D721Med (cell line): ENCODE results near the gene TLCD3A.

ENCODE experiments used
- DNase-seq: peaks from one replicate; pipeline ENCODE4 v3.0.0; 2011; ENCODE audit warnings: low spot score; ENCODE audit not compliant: insufficient read length
- FAIRE-seq: peaks from 2 replicates; lab custom pipeline; 2011; peaks lifted over from hg19 to GRCh38; lab: Jason Lieb, UNC
- CTCF ChIP-seq: IDR thresholded peaks from 2 replicates; pipeline ENCODE4 v1.5.1; 2012; ENCODE audit warnings: mild to moderate bottlenecking, control low read depth; ENCODE audit not compliant: insufficient read depth; ENCODE audit errors: missing control alignments

The TLCD3A gene

DNA sequence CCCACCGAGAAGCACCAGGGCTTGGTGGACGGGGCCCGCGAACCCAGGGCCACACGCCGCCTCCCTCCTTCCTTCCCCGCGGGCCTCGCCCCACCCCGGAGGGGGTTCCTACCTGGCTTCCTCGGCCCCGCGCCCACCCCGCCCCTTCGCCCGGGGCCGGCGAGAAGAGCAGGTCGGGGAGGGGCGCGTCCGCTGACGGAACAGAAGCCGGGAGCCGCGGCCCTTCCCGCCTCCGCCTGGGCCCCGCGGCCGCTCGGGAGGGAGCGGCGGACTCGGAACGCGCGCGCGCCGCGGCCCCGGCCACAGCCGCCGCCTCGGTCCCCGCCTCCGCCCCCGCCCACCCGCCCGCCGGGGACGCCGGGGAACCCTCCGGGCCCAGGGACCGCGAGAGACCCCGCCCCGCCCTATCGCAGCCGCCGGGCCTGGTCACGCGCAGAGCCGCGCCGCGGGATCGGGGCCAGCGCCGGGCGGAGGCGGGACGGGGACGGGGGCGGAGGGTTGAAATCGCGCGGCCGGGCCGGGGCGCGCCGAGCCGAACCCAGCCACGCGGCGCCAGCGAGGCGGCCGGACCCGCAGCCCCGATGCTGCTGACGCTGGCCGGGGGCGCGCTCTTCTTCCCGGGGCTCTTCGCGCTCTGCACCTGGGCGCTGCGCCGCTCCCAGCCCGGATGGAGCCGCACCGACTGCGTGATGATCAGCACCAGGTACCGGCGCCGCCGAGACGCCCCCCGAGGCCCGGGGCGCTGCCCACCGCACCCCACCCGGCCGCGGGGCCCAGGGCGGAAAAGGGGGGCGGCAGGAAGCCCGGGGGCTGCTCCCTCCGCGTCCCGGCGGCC, at the start of gene TLCD3A:
Gene TLCD3A, plus strand, starts transcription at position 530 of the 835 bp plus-strand sequence. Its CDS starts 52 bp downstream, at position 582.
- DNase-seq (peak; percentile 80), FAIRE-seq (no peak)
- no peak for TF ChIP-seq CTCF

DNA sequence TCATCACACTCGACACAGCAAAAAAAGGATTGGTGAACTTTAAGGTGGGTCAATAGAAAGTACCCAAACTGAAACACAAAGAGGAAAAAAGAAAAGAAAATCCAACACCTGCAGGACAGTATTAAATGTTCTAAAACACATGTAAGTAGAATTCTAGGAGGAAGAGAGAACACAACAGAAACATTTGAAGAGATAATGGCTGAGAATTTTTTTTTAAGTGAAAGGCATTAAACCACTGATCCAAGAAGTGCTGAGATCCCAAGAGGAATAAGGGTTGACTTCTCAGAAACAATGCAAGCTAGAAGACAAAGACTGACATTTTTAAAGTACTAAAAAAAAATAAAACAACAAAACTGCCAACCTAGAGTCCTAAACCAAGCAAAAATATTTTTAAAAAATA, 49.4 kb upstream of the TLCD3A start:
- TF ChIP-seq CTCF = no peak
- DNase-seq (no peak), FAIRE-seq (no peak)

GRCh38 chr17:683499-684254, 48.7 kb upstream of the TLCD3A start:
- DNase-seq (no peak), FAIRE-seq (no peak)
- no peak for TF ChIP-seq CTCF

DNA sequence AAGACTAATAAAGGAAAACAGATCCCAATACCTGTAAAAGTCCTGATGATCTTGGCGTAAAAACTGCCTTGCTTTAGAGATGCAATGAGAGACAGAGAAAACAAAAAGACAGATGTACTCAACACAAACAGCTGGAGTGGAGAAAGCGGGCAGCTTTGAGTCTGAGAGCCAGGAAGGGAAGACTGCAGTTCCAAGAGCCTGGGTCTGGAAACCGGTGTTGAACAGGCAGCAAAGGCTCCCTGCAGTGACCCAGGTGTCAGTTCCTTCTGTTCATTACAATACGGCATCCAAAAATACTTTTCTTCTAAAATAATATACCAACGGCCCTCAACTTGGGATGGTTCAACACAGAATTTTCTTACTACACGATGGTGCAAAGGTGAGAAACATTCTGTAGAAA, 47.4 kb upstream of the TLCD3A start:
- no peak for FAIRE-seq
- no peak for TF ChIP-seq CTCF
- DNase-seq = no peak

DNA sequence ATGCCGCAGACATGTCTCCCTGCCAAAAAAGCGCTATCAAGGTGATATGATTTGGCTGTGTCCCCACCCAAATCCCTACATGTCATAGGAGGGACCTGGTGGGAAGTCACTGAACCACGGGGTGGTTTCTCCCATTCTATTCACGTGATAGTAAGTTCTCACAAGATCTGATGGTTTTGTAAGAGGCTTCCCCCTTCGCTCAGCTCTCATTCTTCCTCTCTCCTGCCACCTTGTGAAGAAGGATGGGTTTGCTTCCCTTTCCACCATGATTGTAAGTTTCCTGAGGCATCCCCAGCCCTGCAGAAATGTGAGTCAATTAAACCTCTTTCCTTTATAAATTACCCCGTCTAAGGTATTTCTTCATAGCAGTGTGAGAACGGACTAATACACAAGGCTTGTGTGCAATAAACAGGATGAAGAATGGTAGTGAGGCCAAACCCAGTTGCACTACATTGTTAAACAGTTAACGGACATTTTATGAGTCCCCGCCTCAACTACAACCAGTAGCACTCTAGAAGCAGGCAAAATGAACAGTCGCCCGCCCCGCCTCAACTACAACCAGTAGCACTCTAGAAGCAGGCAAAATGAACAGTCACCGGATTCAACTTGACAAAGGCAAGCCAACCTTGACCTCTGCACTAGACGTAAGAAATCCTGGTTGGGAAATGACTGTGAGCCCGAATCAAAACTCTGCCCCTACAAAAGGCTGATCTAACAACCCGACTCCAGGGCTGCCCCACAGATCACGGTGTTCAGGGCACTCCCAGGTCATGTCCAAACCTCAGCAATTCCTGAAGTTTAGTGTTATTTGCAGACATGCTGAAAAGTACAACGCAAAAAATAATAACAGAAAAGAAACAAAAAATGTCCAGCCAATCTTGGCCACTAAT, 44.1 kb upstream of the TLCD3A start:
- FAIRE-seq = no peak

More for the DNA sequence above, 44.1 kb upstream of the TLCD3A start:
- no peak for DNase-seq
- peak; percentile 26 for TF ChIP-seq CTCF
